ENCODE results near the gene SLIT3.

DNA sequence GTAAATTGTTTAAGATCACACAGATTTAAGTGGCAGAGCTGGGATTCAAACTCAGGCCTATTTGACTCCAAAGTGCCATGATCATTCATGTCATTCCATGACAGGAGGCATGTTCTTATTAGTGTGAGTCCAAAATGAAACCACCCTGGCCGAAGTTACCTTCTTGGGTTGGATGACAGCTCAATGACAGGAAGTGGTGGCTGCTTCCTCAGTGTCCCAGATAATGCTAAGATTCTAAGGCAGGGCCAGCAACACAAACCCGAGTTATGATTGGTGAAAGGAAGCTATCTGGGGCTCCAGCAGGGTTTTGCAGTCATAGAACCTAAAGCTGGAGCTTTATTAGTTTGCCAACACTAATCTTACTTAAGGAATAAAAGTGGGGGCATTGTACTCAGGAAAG is 340.4 kb downstream of the SLIT3 start:
- TF ChIP-seq GATA2 (IDR thresholded peaks at IDR 0.05; ENCODE audit: low read depth, low read length) (no peak), GATA3 (IDR thresholded peaks at IDR 0.05; ENCODE audit: low read depth, low read length) (no peak)

Measured in SH-SY5Y (cell line).